ENCODE results near the gene SYT2.
"Not testable (repeated sequence)": the region's sequence is repeated elsewhere in the genome, so short reads cannot be mapped to it uniquely, and the experiment has no call there.

GRCh38 chr1:202557662-202558061 is 152.6 kb downstream of the SYT2 start:
- not testable (repeated sequence) for TF ChIP-seq CTCF, EP300 (IDR thresholded peaks at IDR 0.05)

Measured in gastroesophageal sphincter (tissue), 3 donors.